Nephron (organoid): Measurements from ENCODE around the gene ZNF787.

Experiments
- H3K27ac Mint-ChIP-seq, 3 experiments: 2 replicates each; pipeline ENCODE4 v1.8.0; 2020; ENCODE audit warnings: mixed read lengths in 3 of 3, mild to moderate bottlenecking in 2 of 3, moderate library complexity in 1 of 3
- H3K27me3 Mint-ChIP-seq: 2 replicates; pipeline ENCODE4 v1.8.0; 2021; ENCODE audit warnings: low read depth, mild to moderate bottlenecking, moderate library complexity, mixed read lengths
- H3K36me3 Mint-ChIP-seq: 2 replicates; pipeline ENCODE4 v1.8.0; 2020; ENCODE audit warnings: low read depth, mixed read lengths
- H3K4me1 Mint-ChIP-seq: 2 replicates; pipeline ENCODE4 v1.8.0; 2020; ENCODE audit warnings: mixed read lengths
- H3K4me3 Mint-ChIP-seq, 3 experiments: 2 replicates each; pipeline ENCODE4 v1.8.0; 2020; ENCODE audit warnings: mild to moderate bottlenecking in 3 of 3, mixed read lengths in 3 of 3, moderate library complexity in 2 of 3
- H3K9me3 Mint-ChIP-seq: 2 replicates; pipeline ENCODE4 v1.8.0; 2020; ENCODE audit warnings: mixed read lengths
- TF ChIP-seq, protein P1 (sequence below), 3 experiments: fragments of 200-600 bp; sonication (generic); IDR thresholded peaks; one replicate each; pipeline ENCODE4 v1.5.0; 2021; ENCODE audit warnings: antibody characterized with exemption in 3 of 3; ENCODE audit not compliant: unreplicated experiment in 3 of 3

ZNF787 gene

DNA sequence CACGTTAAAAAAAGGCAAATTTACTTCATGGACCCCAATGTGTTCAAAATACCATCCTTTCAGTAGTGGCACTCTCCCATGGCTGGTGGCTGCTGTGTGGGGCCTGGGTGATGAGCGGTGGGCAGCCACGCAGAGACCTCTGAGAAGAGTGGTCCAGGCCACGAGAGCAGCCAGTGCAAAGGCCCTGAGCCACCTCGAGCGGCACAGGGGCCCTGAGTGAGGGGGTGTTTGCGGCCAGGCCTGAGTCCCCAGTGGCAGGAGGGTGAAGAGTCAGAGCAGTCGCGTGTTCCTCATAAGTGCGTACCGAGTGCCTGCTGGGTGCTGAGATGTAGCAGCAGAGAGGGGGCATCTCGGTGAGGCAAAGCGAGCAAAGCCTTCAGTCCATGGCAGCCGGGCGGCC lies 27.0 kb upstream of the ZNF787 start:
- TF ChIP-seq, protein P1, sequence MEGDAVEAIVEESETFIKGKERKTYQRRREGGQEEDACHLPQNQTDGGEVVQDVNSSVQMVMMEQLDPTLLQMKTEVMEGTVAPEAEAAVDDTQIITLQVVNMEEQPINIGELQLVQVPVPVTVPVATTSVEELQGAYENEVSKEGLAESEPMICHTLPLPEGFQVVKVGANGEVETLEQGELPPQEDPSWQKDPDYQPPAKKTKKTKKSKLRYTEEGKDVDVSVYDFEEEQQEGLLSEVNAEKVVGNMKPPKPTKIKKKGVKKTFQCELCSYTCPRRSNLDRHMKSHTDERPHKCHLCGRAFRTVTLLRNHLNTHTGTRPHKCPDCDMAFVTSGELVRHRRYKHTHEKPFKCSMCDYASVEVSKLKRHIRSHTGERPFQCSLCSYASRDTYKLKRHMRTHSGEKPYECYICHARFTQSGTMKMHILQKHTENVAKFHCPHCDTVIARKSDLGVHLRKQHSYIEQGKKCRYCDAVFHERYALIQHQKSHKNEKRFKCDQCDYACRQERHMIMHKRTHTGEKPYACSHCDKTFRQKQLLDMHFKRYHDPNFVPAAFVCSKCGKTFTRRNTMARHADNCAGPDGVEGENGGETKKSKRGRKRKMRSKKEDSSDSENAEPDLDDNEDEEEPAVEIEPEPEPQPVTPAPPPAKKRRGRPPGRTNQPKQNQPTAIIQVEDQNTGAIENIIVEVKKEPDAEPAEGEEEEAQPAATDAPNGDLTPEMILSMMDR (IDR thresholded peaks at IDR 0.05; ENCODE audit: unreplicated experiment in 3 of 3) = no peak
- Mint-ChIP-seq H3K36me3 (peaks cover 34% of the 10 kb centered on the region), H3K27me3 (no peaks in the 10 kb centered on the region), H3K4me1 (peaks cover 29% of the 10 kb centered on the region), H3K27ac (no peak overlapping the region), H3K9me3 (no peaks in the 10 kb centered on the region), H3K4me3 (no peak overlapping the region)

DNA sequence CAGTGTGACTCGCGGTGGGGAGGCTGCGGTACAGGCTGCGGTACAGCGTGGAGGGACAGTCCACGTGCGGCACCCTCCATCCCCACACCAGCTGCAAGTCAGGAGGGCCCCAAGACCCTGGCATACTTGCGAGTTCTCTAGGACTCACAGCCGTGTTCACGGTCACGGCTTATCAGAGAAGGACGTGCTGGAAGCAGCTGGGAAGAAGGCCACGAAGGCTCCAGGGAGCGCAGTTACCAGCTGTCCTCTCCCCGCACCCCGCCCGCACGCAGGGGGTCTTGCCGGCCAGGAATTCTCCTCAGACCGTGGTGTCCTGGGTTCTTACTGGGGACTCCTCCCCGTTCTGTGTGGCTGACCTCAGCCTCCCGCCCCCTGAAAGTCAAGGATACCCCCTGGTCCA lies 26.2 kb upstream of the ZNF787 start:
- H3K36me3 Mint-ChIP-seq = peaks cover 28% of the 10 kb centered on the region
- no peak overlapping the region for H3K4me3 Mint-ChIP-seq
- TF ChIP-seq, protein P1 (IDR thresholded peaks at IDR 0.05; ENCODE audit: unreplicated experiment in 3 of 3) = no peak
- H3K4me1 Mint-ChIP-seq = peaks cover 26% of the 10 kb centered on the region
- no peaks in the 10 kb centered on the region for H3K27me3 Mint-ChIP-seq
- no peaks in the 10 kb centered on the region for H3K9me3 Mint-ChIP-seq
- no peak overlapping the region for H3K27ac Mint-ChIP-seq

DNA sequence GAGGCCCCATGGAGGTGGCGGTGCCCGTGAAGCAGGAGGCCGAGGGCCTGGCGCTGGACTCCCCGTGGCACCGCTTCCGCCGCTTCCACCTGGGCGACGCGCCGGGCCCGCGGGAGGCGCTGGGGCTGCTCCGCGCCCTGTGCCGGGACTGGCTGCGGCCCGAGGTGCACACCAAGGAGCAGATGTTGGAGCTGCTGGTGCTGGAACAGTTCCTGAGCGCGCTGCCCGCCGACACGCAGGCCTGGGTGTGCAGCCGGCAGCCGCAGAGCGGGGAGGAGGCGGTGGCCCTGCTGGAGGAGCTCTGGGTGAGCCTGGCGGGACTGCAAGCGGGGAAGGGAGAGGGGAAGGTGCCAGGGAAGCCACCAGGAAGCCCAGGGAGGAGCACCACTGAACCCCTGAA lies 25.8 kb upstream of the ZNF787 start:
- no peak overlapping the region for H3K4me3 Mint-ChIP-seq
- peaks cover 29% of the 10 kb centered on the region for H3K4me1 Mint-ChIP-seq
- H3K27ac Mint-ChIP-seq = no peak overlapping the region
- H3K9me3 Mint-ChIP-seq = no peaks in the 10 kb centered on the region
- H3K27me3 Mint-ChIP-seq = no peaks in the 10 kb centered on the region
- peaks cover 27% of the 10 kb centered on the region for H3K36me3 Mint-ChIP-seq
- TF ChIP-seq, protein P1 (IDR thresholded peaks at IDR 0.05; ENCODE audit: unreplicated experiment in 3 of 3) = no peak

DNA sequence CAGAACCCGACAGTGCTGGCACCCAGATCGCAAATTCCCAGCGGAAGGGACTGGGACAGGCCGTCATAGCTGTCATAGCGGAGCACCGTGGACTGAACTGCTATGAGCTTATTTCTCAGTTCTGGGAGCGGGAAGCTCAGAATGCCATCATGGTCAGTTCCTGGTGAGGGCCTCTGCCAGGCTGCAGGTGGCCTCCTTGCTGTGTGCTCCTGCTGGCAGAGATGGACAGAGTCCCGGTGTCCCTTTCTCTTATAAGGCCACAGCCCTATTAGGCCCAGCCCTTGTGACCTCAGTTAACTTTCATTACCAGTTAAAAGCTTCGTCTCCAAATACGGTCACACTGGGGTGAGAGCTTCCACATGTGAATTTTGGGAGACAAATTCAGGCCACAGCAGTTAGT lies 24.6 kb upstream of the ZNF787 start:
- Mint-ChIP-seq H3K4me1 (peaks cover 31% of the 10 kb centered on the region), H3K27ac (no peak overlapping the region), H3K36me3 (peaks cover 24% of the 10 kb centered on the region), H3K27me3 (no peaks in the 10 kb centered on the region), H3K4me3 (no peak overlapping the region), H3K9me3 (no peaks in the 10 kb centered on the region)
- TF ChIP-seq, protein P1 (IDR thresholded peaks at IDR 0.05; ENCODE audit: unreplicated experiment in 3 of 3) = no peak

DNA sequence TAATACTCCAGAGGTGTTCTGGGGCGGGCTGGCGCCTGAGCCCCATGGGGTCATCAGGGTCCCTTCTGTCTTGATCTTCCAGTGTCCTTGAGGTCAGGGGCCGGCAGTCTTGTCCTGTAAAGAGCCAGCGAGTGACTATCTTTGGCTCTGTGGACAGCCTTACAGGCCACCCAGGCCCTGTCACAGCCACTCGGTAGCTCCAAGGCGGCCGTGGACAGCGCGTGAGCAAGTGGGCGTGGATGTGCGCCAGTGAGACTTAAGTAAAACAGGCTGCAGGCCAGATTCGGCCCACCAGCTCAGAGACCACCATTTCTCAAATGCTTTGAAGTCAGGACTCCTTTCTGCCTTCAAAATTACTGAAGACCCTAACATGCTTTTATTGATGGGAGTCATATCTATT lies 23.7 kb upstream of the ZNF787 start:
- H3K4me1 Mint-ChIP-seq = peaks cover 32% of the 10 kb centered on the region
- H3K36me3 Mint-ChIP-seq = peaks cover 16% of the 10 kb centered on the region
- H3K4me3 Mint-ChIP-seq = no peak overlapping the region
- H3K27ac Mint-ChIP-seq = no peak overlapping the region
- no peaks in the 10 kb centered on the region for H3K27me3 Mint-ChIP-seq
- TF ChIP-seq, protein P1 (IDR thresholded peaks at IDR 0.05; ENCODE audit: unreplicated experiment in 3 of 3) = no peak
- no peaks in the 10 kb centered on the region for H3K9me3 Mint-ChIP-seq

DNA sequence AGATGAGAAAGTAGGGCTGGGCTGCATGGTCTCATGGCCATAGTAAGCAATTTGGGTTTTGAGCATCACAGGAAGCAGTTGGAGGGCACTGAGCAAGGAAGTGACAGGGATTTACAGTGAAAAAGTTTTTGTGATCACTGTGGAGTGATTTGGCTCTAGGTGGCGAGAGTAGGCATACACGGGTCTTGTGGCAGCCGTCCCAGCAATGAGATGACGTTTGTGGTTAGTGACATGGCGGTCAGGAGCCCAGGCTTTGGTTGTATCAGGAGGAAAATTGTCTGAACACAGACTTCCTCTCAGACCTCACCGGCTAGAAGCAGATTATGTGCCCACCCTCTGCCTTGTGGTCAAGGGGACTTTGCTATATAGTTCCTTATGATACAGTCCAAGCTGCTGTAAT lies 23.3 kb upstream of the ZNF787 start:
- Mint-ChIP-seq H3K4me1 (peaks cover 35% of the 10 kb centered on the region), H3K36me3 (peaks cover 11% of the 10 kb centered on the region), H3K27ac (peak overlapping the region; percentile 6 to 61 (median 55)), H3K27me3 (no peaks in the 10 kb centered on the region), H3K9me3 (no peaks in the 10 kb centered on the region), H3K4me3 (peak overlapping the region in 2 of 3 experiments; percentile 22 to 43)
- TF ChIP-seq, protein P1 (IDR thresholded peaks at IDR 0.05; ENCODE audit: unreplicated experiment in 3 of 3) = no peak
